Measurements from ENCODE around the gene GK2. TPM values are rescaled to one million over a fixed set of nuclear protein-coding genes. Genes with fewer than 3 reads are reported as not detected.
A peak's percentile ranks its signal among the peaks of the same experiment; 100 is the strongest.

GK2 gene
- total RNA-seq = not detected

DNA sequence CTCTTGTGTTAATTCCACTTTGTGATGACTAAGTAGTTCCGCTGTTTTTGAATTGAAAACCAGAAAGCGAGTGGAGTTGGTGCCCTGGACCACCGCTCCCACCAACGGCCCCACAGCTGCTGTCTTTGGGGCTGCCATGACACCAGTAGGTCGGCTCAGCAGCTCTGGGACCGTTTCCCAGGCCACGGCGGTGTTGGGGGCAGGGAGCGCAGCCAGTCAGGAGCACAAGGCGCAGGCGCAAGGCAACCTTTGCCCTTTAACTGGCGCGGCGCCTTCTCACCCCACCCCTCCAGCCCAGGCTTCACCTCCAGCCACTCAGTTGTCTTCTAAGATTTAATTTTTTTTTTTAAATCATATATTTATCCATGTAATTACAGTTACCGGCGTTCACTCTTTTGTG is at the start of gene GK2:
GK2 (minus strand) TSS at position 166 of the 400 bp plus-strand sequence; CDS start at position 138, 28 bp downstream.
- FAIRE-seq (no peak), DNase-seq (ENCODE audit: low spot score in 2 of 2) (no peak)

- DNase-seq (ENCODE audit: low spot score in 2 of 2) = no peak
- FAIRE-seq = no peak
These were observed 47.2 kb upstream of the GK2 start for GRCh38 chr4:79455216-79455615.

DNA sequence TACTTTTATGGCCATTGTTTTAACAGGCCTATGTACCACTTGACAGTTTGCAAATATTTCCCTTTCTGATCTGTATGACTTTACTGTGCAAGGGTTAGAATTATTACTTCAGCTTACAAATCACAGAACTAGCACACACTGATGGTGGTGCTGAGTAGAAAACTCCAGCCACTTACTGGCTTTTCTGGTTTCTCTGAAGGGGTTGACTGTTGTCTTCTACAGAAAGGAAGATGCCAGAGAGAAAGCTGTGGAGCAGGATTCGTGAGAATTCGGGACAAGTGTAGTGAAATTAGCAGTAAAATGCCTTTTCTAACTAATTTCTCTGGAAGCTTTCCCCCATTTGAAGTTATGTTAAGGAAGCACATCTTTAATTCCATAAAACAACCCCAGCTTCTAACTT is 46.6 kb upstream of the GK2 start:
- FAIRE-seq (no peak), DNase-seq (ENCODE audit: low spot score in 2 of 2) (no peak)

- no peak for DNase-seq (ENCODE audit: low spot score in 2 of 2)
- no peak for FAIRE-seq
These were observed 42.0 kb upstream of the GK2 start for GRCh38 chr4:79450053-79450452.

GRCh38 chr4:79446145-79446544 is 38.1 kb upstream of the GK2 start:
- FAIRE-seq = no peak
- DNase-seq (ENCODE audit: low spot score in 2 of 2) = no peak

DNA sequence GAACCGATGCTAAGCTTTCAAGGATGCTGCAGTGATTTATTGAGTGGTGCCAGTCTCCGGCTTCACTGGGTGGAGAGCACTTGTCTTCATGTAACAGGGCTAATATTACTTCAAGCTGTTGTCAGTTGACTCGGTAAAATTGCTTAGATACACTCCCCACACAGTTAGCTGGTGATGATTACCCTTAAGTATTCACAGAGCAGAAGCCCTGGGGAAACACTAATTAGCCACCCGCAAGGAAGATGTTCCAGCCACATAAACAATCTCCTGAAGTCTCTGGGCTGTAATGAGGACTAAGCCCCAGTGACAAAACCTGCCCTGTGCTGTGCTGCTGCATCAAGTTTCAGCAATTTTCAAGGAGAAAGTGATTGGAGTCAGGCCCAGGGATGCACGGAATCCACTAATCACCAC is 37.3 kb upstream of the GK2 start:
- no peak for DNase-seq (ENCODE audit: low spot score in 2 of 2)
- FAIRE-seq = no peak

DNA sequence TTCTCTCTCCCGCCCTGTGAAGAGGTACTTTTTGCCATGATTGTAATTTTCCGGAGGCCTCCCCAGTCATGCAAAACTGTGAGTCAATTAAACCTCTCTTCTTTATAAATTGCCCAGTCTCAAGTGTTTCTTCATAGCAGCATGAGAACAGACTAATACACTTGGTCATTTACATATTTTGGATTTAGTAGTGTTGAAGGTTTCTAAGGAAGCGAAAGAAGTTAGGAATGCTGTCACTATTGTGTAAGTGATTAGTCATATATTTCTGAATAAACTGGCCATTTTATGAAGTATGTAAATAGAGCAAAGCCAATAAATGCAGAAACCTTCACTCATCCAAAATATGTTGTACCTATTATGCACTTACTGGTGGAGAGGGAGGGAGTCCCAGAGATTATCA is 34.4 kb upstream of the GK2 start:
- FAIRE-seq = no peak
- DNase-seq (ENCODE audit: low spot score in 2 of 2) = no peak

DNA sequence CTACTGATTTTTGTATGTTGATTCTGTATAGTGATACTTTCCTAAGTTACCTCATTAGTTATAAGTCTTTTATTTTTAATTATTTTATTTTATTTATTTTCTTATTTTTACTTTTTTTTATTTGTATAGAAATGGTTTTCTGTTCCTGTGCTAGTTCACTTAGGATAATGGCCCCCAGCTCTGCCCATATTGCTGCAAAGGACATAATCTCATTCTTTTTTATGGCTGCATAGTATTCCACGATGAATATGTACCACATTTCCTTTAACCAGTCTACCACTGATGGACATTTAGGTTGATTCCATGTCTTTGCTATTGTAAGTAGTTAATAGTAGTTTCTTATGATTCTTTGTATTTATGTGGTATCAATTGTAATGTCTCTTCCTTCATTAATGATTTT is 31.5 kb upstream of the GK2 start:
- FAIRE-seq (no peak), DNase-seq (ENCODE audit: low spot score in 2 of 2) (no peak)

DNA sequence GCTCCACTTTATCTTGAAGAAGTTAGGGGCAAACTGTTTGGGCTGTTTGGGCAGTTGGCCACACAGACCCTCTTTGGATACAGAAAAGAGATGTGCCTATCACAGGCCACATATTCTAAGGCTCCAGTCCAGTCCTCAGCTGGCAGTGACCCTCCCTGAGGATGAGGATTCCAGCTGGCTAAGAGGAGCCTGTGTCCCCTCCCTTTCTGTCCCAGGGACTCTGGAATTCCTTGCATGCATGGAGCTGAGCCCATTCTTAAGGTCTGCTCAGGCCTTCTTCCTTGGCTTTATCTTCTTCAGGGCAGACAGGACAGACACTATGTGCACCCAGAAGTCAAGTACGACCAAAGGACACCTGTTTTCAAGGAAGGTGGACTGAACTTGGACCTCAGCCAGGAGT is 23.8 kb upstream of the GK2 start:
- FAIRE-seq = no peak
- DNase-seq (ENCODE audit: low spot score in 2 of 2) = no peak

- FAIRE-seq = no peak
- no peak for DNase-seq (ENCODE audit: low spot score in 2 of 2)
These were observed 21.3 kb upstream of the GK2 start for GRCh38 chr4:79429113-79429903.

DNA sequence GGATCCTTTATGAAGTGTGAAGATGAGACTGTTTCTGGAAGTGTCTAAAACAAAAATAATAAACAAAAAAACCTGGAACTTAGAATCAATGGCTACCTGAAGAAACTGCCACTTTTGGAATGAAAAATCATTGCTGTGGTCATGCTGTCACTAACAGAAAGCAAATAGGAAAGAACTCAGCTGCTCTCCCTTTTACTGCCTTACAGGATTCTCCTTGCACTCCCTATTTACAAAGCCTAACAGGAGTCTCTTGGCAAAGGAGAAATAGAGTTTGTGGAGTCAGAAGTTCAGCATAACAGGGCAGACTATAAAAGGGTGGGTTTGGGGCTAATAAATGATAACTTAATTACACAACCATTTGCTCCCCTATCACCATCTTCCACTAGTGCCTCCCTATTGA is 19.0 kb upstream of the GK2 start:
- no peak for FAIRE-seq
- no peak for DNase-seq (ENCODE audit: low spot score in 2 of 2)

DNA sequence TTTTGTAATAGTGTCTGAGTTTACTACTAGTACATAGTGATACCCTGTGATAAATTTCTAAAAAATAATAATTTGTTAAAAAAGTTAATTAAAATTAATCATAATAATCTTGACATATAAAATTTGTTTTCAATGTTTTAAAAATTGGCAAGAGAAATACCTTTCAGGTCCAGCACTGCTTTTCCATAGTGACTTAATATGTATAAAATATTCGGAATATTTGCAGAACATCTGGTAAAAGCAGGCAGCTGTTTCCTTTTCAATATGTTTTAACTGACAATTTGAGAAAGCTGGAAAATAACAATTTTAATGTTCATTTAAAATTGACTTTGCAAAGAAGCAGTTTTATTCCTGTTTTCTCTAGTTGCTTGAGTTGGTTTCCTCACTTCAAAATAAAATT is 17.6 kb upstream of the GK2 start:
- FAIRE-seq (peak; percentile 52), DNase-seq (ENCODE audit: low spot score in 2 of 2) (no peak)

DNA sequence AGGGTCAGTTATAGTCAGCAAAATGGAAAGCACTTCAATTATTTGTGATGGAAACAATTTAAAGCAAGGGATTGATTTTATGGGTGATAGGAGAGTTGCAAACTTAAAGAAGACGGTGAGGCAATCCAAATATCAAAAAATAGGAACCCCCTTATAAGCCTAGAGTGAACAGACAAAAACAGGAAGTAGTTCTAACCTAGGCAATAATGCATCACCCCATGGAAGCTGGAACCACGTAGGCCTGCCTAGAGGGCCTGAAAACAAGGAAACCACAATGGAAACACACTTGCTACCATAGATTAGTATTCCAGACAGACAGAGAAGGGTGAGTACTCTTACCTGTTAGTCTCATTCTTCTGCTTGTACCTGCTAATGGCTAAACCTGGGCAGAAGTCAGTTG is 13.5 kb upstream of the GK2 start:
- FAIRE-seq (no peak), DNase-seq (ENCODE audit: low spot score in 2 of 2) (no peak)

GRCh38 chr4:79413886-79414285 is 5.9 kb upstream of the GK2 start:
- no peak for DNase-seq (ENCODE audit: low spot score in 2 of 2)

GRCh38 chr4:79413032-79413885 is 5.2 kb upstream of the GK2 start:
- DNase-seq (ENCODE audit: low spot score in 2 of 2) (no peak), FAIRE-seq (no peak)

More at GRCh38 chr4:79413886-79414285, 5.9 kb upstream of the GK2 start:
- no peak for FAIRE-seq

DNA sequence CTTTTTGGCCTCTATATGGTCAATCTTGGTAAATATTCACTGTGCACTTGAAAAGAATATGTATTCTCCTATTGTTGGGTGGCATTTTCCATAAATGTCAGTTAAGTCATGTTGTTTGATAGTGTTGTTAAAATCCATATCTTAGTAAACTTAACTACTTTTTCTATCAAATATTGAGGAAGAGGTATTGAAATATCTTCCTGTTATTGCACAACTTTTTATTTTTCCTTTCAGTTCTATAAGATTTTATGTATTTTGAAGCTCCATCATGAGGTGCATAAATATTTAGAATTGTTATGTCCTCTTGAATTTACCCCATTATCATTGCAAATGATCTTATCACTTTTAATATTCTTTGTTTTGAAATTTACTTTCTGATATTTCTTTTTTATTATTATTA is 3.4 kb downstream of the GK2 start:
- no peak for DNase-seq (ENCODE audit: low spot score in 2 of 2)
- FAIRE-seq = no peak

DNA sequence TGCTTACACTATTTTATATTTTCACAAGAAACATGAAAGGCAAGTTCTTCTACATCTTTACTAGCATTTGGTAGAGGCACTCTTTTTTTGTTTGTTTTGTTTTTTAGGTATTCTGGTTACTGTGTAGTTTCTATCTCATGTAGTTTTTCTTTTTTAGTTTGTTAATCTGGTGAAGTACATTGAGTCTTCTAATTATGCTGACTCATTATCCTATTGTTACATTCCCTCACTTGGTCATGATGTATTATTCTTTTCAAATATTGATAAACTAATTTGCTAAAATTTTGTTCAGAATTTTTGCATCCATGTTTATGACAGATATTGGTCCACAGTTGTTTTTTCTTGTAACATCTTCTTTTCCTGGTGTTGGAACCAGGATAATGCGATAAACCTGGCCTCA is 4.7 kb downstream of the GK2 start:
- FAIRE-seq (no peak), DNase-seq (ENCODE audit: low spot score in 2 of 2) (no peak)

DNA sequence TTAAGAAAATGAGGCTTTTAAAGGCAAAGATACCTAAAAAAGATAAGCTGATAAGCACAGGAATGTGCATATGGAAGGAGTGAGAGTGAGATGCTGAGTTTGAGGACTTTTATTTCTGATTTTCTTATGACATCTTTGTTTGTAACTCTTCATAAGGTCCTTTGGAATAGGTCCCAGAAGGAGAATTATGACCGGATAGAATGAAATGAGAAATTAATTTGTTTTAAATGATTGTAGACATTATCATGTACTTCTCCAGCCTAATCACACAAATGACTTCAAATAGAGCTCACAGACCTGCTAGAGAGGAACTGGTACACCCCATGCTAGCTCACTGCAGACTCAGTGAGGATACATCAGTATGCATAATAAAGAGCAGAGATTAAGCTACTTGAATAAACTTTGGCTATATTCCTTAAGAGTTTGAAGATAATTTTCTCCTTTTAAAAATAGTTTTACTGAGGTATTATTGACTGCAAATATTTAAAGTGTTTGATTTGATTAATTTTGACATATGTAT is 5.6 kb downstream of the GK2 start:
- FAIRE-seq = no peak
- no peak for DNase-seq (ENCODE audit: low spot score in 2 of 2)

DNA sequence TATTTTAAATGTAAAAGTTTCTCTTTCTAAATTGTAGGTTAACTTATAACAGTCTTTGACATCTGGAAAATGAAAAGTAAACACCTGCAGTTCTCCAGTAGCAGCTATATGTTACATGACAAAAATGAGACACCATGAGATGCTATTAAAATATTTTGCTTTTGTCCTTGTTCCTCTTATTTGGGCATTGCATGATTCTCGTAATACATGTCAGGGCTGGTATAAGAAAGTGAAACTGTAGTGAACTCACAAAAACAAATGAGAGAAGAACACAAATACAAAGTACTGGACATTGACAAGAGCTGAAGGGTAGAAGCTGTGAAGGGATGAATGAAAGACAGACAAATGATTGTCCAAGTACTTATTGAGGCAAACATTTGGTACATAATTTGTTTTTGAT is 9.0 kb downstream of the GK2 start:
- DNase-seq (ENCODE audit: low spot score in 2 of 2) (no peak), FAIRE-seq (no peak)

DNA sequence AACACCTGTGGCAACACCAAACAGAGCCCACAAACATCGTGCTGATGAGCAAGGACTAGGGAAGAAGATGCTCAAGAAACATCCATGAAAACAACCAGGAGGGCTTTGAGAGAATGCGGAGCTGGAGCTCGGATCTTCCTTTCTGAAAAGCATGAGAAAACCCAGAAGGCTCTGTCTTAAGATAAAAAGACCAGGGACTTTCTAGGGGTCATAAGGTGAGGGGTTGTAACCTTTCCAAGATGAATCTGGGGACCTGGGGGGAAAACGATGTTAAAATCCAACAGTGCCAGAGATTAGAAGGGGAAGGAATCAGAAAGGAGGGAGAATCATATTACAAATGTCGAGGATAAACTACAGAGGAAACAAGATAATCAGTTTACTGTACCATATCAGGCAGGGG is 10.1 kb downstream of the GK2 start:
- FAIRE-seq = no peak
- no peak for DNase-seq (ENCODE audit: low spot score in 2 of 2)

GRCh38 chr4:79396794-79397193 is 11.2 kb downstream of the GK2 start:
- DNase-seq (ENCODE audit: low spot score in 2 of 2) (no peak), FAIRE-seq (no peak)

- no peak for DNase-seq (ENCODE audit: low spot score in 2 of 2)
- no peak for FAIRE-seq
These were observed 12.2 kb downstream of the GK2 start for GRCh38 chr4:79395841-79396240.

All from frontal cortex (tissue), 4 donors.